ENCODE data around the gene FBF1. TPM values are rescaled to one million over a fixed set of nuclear protein-coding genes. Genes with fewer than 3 reads are reported as not detected.

FBF1 gene
- total and polyA plus RNA-seq, 9 of the 15 experiments (the other 6 are each of a cell fraction or from before 2014, with no cell fraction given) = 0.46 to 14.9 (median 7.5) TPM

DNA sequence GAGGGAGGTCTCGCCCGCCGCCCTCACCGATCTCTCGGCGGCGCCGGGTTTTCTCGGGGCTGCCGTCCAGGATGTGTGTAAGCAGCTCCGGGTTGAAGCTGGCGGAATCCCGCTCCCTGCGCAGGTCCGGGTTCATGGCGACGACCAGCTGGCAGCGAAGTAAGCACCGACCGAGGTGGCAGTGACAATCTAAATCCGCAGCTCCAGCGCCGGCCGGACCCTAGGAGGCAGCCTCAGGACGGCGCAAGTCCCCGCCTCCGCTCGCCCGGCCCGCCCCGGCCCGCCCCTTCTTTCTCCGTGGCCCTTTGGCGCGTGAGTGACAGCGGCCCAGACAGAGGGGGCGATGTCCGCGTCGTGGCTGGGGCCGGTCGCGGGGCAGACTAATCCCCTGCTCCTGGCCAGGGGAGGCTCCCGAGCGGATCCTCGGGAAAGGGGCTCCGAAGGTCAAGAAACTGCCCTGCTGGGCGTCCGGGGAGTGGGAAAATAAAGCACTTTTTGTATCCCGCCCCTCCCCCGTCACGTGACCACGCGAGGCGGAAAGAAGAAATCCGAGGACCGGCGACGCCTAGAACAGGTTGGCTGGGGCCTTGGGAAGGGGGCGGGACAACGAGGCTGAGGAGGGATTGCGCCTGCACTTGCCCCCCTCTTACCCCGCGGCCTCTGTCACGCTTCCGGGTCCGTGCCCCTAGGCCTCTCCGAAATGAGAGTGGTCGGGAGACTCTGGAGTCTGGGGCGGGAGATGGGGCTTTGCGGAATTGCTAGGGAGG, 38.3 kb upstream of the FBF1 start, which contains the start of the genes ACOX1 and TEN1 (continued):
- TF ChIP-seq, protein P1, sequence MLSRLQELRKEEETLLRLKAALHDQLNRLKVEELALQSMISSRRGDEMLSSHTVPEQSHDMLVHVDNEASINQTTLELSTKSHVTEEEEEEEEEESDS (CRISPR knock-in tag; IDR thresholded peaks at IDR 0.05) = no peak
- TF ChIP-seq SAP30 (IDR thresholded peaks at IDR 0.05; ENCODE audit: borderline replicate concordance, insufficient read depth, low read depth, low read length, poor library complexity, severe bottlenecking) (peak; percentile 74), SOX6 (IDR thresholded peaks at IDR 0.05) (no peak; the same call in 1 of the 2 replicates), NR0B1 (IDR thresholded peaks at IDR 0.05; ENCODE audit: partially characterized antibody) (no peak), HINFP (tag; conservative IDR thresholded peaks at IDR 0.05; ENCODE audit: low read depth) (no peak), ZNF175 (CRISPR knock-in tag; IDR thresholded peaks at IDR 0.05; ENCODE audit: low read depth) (peak; percentile 66; the same call in 1 of the 2 replicates), DNMT1 (IDR thresholded peaks at IDR 0.05) (no peak), ZNF274 (IDR thresholded peaks at IDR 0.05; ENCODE audit: borderline replicate concordance, low read depth, low read length) (no peak), ZNF121 (CRISPR knock-in tag; conservative IDR thresholded peaks at IDR 0.05) (no peak), KDM2B (CRISPR knock-in tag; IDR thresholded peaks at IDR 0.05) (0 out of 2 replicates have a peak, but pooled peaks have one; percentile 21), FIP1L1 (IDR thresholded peaks at IDR 0.05; ENCODE audit: low read depth, low read length, poor library complexity, severe bottlenecking) (peak; percentile 33), SIN3B (IDR thresholded peaks at IDR 0.05; ENCODE audit: low read depth) (peak; percentile 15; the same call in 1 of the 2 replicates), ZNF707 (CRISPR knock-in tag; conservative IDR thresholded peaks at IDR 0.05) (no peak), ETV6 (IDR thresholded peaks at IDR 0.05; ENCODE audit: borderline replicate concordance in 1 of 2, low read depth in 2 of 2, low read length in 1 of 2) (no peak), ETV6 (CRISPR knock-in tag; IDR thresholded peaks at IDR 0.05; ENCODE audit: borderline replicate concordance) (no peak), CBX8 (IDR thresholded peaks at IDR 0.05; ENCODE audit: borderline replicate concordance, extremely low read depth, low read depth, low read length, poor library complexity, severe bottlenecking) (no peak), POLR2B (IDR thresholded peaks at IDR 0.05; ENCODE audit: low read depth, partially characterized antibody) (peak; percentile 93), CC2D1A (IDR thresholded peaks at IDR 0.05) (no peak), ZNF134 (CRISPR knock-in tag; conservative IDR thresholded peaks at IDR 0.05) (no peak)
- TF ChIP-seq, protein P2, sequence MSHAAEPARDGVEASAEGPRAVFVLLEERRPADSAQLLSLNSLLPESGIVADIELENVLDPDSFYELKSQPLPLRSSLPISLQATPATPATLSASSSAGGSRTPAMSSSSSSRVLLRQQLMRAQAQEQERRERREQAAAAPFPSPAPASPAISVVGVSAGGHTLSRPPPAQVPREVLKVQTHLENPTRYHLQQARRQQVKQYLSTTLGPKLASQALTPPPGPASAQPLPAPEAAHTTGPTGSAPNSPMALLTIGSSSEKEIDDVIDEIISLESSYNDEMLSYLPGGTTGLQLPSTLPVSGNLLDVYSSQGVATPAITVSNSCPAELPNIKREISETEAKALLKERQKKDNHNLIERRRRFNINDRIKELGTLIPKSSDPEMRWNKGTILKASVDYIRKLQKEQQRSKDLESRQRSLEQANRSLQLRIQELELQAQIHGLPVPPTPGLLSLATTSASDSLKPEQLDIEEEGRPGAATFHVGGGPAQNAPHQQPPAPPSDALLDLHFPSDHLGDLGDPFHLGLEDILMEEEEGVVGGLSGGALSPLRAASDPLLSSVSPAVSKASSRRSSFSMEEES (CRISPR knock-in tag; IDR thresholded peaks at IDR 0.05) = peak; percentile 100
- TF ChIP-seq, protein P3, sequence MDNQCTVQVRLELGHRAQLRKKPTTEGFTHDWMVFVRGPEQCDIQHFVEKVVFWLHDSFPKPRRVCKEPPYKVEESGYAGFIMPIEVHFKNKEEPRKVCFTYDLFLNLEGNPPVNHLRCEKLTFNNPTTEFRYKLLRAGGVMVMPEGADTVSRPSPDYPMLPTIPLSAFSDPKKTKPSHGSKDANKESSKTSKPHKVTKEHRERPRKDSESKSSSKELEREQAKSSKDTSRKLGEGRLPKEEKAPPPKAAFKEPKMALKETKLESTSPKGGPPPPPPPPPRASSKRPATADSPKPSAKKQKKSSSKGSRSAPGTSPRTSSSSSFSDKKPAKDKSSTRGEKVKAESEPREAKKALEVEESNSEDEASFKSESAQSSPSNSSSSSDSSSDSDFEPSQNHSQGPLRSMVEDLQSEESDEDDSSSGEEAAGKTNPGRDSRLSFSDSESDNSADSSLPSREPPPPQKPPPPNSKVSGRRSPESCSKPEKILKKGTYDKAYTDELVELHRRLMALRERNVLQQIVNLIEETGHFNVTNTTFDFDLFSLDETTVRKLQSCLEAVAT (IDR thresholded peaks at IDR 0.05) = 0 out of 4 replicates have a peak, but pooled peaks of 1 of the 2 experiments have one; percentile 50
